ENCODE measurements around the gene B3GALT6. TPM values are rescaled to one million over a fixed set of nuclear protein-coding genes. Genes with fewer than 3 reads are reported as not detected.

The B3GALT6 gene
- total and polyA plus RNA-seq, 2 experiments from 2014 or later: 28.9 to 36.3 TPM

- no peak for DNase-seq (ENCODE audit: low spot score)
- WGBS (ENCODE audit: low lambda C conversion rate, missing lambda C conversion rate): 47% methylated on average over 43 of the region's 43 CpGs
- H2AFZ ChIP-seq: no peak overlapping the region
- H3K9me3 ChIP-seq (ENCODE audit: low read depth): no peaks in the 10 kb centered on the region
- no peaks in the 10 kb centered on the region for H3K36me3 ChIP-seq (replicated peaks; ENCODE audit: insufficient read depth, low read depth)
- peak overlapping the region; percentile 100 for H3K4me2 ChIP-seq
- H3K27ac ChIP-seq: peak overlapping the region; percentile 78
- peaks cover 47% of the 10 kb centered on the region for H4K20me1 ChIP-seq (ENCODE audit: insufficient read depth, poor library complexity, severe bottlenecking)
- H3K9me2 ChIP-seq (replicated peaks; ENCODE audit: insufficient read depth): no peaks in the 10 kb centered on the region
- no peak for TF ChIP-seq EZH2phosphoT487 (IDR thresholded peaks at IDR 0.05; ENCODE audit: low read depth, severe bottlenecking, unreplicated experiment)
- TF ChIP-seq EZH2 (IDR thresholded peaks at IDR 0.05; ENCODE audit: borderline replicate concordance): no peak
- no peak for TF ChIP-seq CTCF (IDR thresholded peaks at IDR 0.05; ENCODE audit: poor library complexity)
- H3K4me1 ChIP-seq (ENCODE audit: insufficient read depth): peaks cover 22% of the 10 kb centered on the region
- peak overlapping the region; percentile 74 for H3K4me3 ChIP-seq
- no peaks in the 10 kb centered on the region for H3K27me3 ChIP-seq
- peaks cover 55% of the 10 kb centered on the region for H3K79me2 ChIP-seq
These were observed 40.5 kb downstream of the B3GALT6 start for GRCh38 chr1:1272341-1273208.

GRCh38 chr1:1273209-1273511 lies 41.1 kb downstream of the B3GALT6 start:
- Histone ChIP-seq H3K4me3 (peak overlapping the region; percentile 74), H2AFZ (no peak overlapping the region), H3K36me3 (replicated peaks; ENCODE audit: insufficient read depth, low read depth) (no peaks in the 10 kb centered on the region), H3K9me2 (replicated peaks; ENCODE audit: insufficient read depth) (no peaks in the 10 kb centered on the region), H4K20me1 (ENCODE audit: insufficient read depth, poor library complexity, severe bottlenecking) (peaks cover 43% of the 10 kb centered on the region), H3K4me2 (peak overlapping the region; percentile 100), H3K9me3 (ENCODE audit: low read depth) (no peaks in the 10 kb centered on the region), H3K27me3 (no peaks in the 10 kb centered on the region), H3K79me2 (peaks cover 49% of the 10 kb centered on the region), H3K27ac (peak overlapping the region; percentile 78), H3K4me1 (ENCODE audit: insufficient read depth) (peaks cover 22% of the 10 kb centered on the region)
- DNase-seq (ENCODE audit: low spot score): no peak
- 1% methylated on average over 30 of the region's 31 CpGs for WGBS (ENCODE audit: low lambda C conversion rate, missing lambda C conversion rate)
- TF ChIP-seq EZH2phosphoT487 (IDR thresholded peaks at IDR 0.05; ENCODE audit: low read depth, severe bottlenecking, unreplicated experiment) (no peak), EZH2 (IDR thresholded peaks at IDR 0.05; ENCODE audit: borderline replicate concordance) (no peak), CTCF (IDR thresholded peaks at IDR 0.05; ENCODE audit: poor library complexity) (no peak)

- 1% methylated on average over 48 of the region's 105 CpGs for WGBS (ENCODE audit: low lambda C conversion rate, missing lambda C conversion rate)
- peak within 1 kb of the TSS; percentile 91 for H3K4me3 ChIP-seq
- peak within 1 kb of the TSS; percentile 78 for H3K27ac ChIP-seq
- H3K9me2 ChIP-seq (replicated peaks; ENCODE audit: insufficient read depth): no peaks in the 10 kb centered on the region
- H3K4me1 ChIP-seq (ENCODE audit: insufficient read depth): peaks cover 22% of the 10 kb centered on the region
- DNase-seq (ENCODE audit: low spot score): peak; percentile 97
- H3K4me2 ChIP-seq: peak within 1 kb of the TSS; percentile 100
- peak within 1 kb of the TSS; percentile 97 for H2AFZ ChIP-seq
- H3K79me2 ChIP-seq: peaks cover 44% of the 10 kb centered on the region
- H3K9me3 ChIP-seq (ENCODE audit: low read depth): no peaks in the 10 kb centered on the region
- no peaks in the 10 kb centered on the region for H3K27me3 ChIP-seq
- H3K36me3 ChIP-seq (replicated peaks; ENCODE audit: insufficient read depth, low read depth): no peaks in the 10 kb centered on the region
- TF ChIP-seq CTCF (IDR thresholded peaks at IDR 0.05; ENCODE audit: poor library complexity) (no peak), EZH2phosphoT487 (IDR thresholded peaks at IDR 0.05; ENCODE audit: low read depth, severe bottlenecking, unreplicated experiment) (no peak), EZH2 (IDR thresholded peaks at IDR 0.05; ENCODE audit: borderline replicate concordance) (no peak)
- H4K20me1 ChIP-seq (ENCODE audit: insufficient read depth, poor library complexity, severe bottlenecking): peaks cover 39% of the 10 kb centered on the region
These were observed 41.7 kb downstream of the B3GALT6 start, which contains the start of gene UBE2J2 for GRCh38 chr1:1273512-1274298. Gene UBE2J2, minus strand, starts transcription at chr1:1273854. Its CDS starts 5,862 bp downstream, at chr1:1267992.

All from hepatocyte (in vitro differentiated cells).